Stimulated activated CD4-positive, alpha-beta T cell treated with anti-CD3 and anti-CD28 coated beads, Interleukin-1b, Interleukin-23, amount 100 ng/mL, for 24 hours (primary cell): Measurements from ENCODE around the gene RNASEH2A.
"Not testable (repeated sequence)": the region's sequence is repeated elsewhere in the genome, so short reads cannot be mapped to it uniquely, and the experiment has no call there.

Source experiments
- DNase-seq, 4 experiments: peaks; one replicate each; pipeline ENCODE4 v3.0.0-alpha.2; 2020; ENCODE audit warnings: low read depth in 4 of 4, low spot score in 1 of 4

RNASEH2A gene

GRCh38 chr19:12828494-12828893 lies 22.1 kb downstream of the RNASEH2A start:
- DNase-seq = no peak

GRCh38 chr19:12833418-12833737 lies 27.0 kb downstream of the RNASEH2A start:
- no peak for DNase-seq

- DNase-seq = no peak
These were observed 27.6 kb downstream of the RNASEH2A start for GRCh38 chr19:12833738-12834565.

- DNase-seq = no peak
These were observed 28.2 kb downstream of the RNASEH2A start, which contains the start of gene RTBDN for GRCh38 chr19:12834566-12834943. RTBDN (minus strand) TSS chr19:12834579; CDS start chr19:12829979, 4,600 bp downstream.

- no peak for DNase-seq
These were observed 28.8 kb downstream of the RNASEH2A start for GRCh38 chr19:12834976-12835757.

GRCh38 chr19:12836529-12836863 lies 30.1 kb downstream of the RNASEH2A start:
- no peak for DNase-seq

GRCh38 chr19:12837225-12837624 lies 30.8 kb downstream of the RNASEH2A start:
- DNase-seq = no peak

- peak in 2 of 4 experiments; percentile 32 to 50 for DNase-seq
These were observed 31.9 kb downstream of the RNASEH2A start, which contains the start of gene MAST1 for GRCh38 chr19:12838182-12838885. MAST1 (plus strand) TSS chr19:12838515; CDS start chr19:12838573, 58 bp downstream.

GRCh38 chr19:12838886-12839756 lies 32.7 kb downstream of the RNASEH2A start:
- DNase-seq = no peak

GRCh38 chr19:12840091-12841079 lies 34.0 kb downstream of the RNASEH2A start:
- peak in 1 of 4 experiments; percentile 40 for DNase-seq

- DNase-seq = no peak
These were observed 34.7 kb downstream of the RNASEH2A start for GRCh38 chr19:12841094-12841493.

GRCh38 chr19:12842511-12842910 lies 36.1 kb downstream of the RNASEH2A start:
- no peak for DNase-seq

GRCh38 chr19:12843328-12843727 lies 36.9 kb downstream of the RNASEH2A start:
- DNase-seq = no peak

GRCh38 chr19:12843999-12844732 lies 37.8 kb downstream of the RNASEH2A start:
- DNase-seq = no peak

- DNase-seq = not testable (repeated sequence)
These were observed 40.2 kb downstream of the RNASEH2A start for GRCh38 chr19:12846613-12847012.

- DNase-seq = peak; percentile 67 to 91 (median 79)
These were observed 41.1 kb downstream of the RNASEH2A start for GRCh38 chr19:12847159-12848139.

GRCh38 chr19:12856653-12857052 lies 50.3 kb downstream of the RNASEH2A start:
- DNase-seq = no peak
